CD1c-positive myeloid dendritic cell (primary cell): ENCODE results near the gene CFAP141.
"Not testable (repeated sequence)": the region's sequence is repeated elsewhere in the genome, so short reads cannot be mapped to it uniquely, and the experiment has no call there.

ENCODE experiments used
- DNase-seq: peaks from one replicate; pipeline ENCODE4 v3.0.0-alpha.2; 2016; ENCODE audit errors: extremely low spot score

CFAP141 gene

GRCh38 chr1:154208677-154209388 is 2.7 kb upstream of the CFAP141 start:
- no peak for DNase-seq

DNA sequence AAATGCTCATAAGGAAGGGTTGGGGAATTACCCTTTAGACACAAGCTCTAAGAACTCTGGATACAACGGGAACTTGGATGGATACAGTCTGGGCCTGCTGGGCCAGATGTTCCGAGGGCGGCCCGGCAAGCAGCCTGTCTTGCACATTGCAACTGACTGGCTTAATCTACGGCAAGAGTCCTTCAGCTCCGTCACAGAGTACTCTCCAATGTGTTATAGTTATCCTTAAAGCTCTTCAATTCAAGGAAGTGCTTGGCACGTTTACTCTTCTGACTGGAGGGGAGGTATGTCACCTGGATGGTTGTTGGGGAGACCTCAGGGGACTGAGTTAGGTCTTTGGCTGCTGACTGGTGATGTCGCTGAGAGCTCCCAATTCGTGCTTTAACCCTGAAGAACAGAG is 1.1 kb upstream of the CFAP141 start:
- no peak for DNase-seq

DNA sequence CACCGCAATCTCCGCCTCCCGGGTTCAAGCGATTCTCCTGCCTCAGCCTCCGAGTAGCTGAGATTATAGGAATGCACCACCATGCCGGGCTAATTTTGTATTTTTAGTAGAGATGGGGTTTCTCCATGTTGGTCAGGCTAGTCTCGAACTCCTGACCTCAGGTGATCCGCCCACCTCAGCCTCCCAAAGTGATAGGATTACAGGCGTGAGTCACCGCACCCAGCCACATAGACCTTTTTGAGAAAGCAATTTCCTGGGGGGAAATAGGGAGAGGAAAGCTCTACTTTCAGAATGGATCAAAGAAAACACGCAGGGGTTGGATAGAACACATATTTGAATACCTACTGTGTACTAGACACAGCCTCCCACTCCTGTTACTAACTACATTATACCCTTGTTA is 355 bp downstream of the CFAP141 start:
- DNase-seq = not testable (repeated sequence)

DNA sequence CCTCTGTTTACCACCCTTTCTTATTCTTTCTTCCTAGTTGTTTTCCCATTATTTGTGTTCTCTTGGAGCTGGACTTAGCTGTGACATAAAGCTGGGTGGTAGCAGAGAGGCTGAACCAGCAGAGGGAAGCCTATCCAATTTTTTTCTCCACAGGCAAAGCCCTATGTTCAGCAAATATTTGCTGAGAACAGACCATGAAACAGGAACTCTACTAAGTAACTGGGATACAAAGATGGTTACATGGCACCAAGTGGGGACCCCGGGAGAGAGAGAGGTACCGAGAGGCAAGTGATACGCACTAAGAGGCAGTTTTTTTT is 6.6 kb downstream of the CFAP141 start:
- DNase-seq = no peak

DNA sequence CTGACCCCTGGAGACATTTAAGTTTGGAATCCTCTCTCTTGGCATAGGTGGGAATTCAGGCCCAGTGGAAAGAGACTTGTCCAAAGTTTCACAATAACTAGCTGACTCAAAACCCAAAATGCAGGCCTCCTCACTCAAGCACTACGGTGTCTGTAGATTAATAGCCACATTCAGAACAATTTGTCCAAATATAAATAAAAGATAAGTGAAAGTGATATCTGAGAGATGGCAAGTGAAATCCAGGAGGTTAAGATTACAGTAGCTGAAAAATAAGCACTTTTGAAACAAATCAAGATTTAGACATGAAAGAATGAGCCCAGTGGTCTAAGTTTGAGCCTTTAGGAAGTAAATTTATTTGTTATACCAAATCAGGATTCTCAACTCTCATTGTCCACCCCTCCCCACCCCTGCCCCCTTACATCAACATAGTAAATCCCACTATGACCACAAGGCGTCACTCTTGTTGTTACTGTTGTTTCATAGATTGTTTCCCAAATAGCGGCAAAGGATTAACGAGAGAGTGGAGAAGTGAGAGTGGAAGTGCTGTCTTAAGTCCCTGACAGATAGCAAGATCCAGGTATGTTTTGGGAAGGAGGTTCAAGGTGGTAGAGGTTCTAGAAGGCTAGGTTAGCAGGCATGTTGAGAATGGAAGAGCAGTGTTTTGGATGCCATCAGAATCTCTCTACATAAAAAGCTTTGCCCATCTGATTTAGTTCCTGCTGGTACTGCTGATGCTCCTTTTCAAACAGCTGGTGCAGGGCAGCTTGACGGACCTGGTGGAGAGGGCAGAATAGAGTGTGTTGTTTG is 7.2 kb downstream of the CFAP141 start:
- peak; percentile 70 for DNase-seq

- no peak for DNase-seq
These were observed 12.3 kb downstream of the CFAP141 start for GRCh38 chr1:154193821-154194220.

DNA sequence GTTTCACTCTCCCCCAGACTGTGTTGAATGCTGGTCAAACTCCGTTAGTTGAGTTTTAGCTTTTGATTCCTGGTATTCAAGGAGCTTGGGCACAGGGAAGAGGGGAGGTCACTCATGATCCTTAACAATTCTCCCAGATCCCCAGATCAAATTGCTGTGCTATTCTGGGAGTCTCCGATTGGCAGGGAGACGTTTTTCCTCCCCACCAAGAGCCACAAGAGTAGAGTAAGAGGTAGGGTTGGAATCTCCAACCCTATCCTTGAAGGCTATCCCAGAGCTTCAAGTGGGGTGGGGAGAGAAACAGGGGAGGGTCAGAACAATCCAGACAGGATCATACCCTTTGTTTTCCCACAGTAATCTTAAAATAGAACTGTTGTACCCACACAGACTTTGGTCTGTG is 13.7 kb downstream of the CFAP141 start:
- no peak for DNase-seq

DNA sequence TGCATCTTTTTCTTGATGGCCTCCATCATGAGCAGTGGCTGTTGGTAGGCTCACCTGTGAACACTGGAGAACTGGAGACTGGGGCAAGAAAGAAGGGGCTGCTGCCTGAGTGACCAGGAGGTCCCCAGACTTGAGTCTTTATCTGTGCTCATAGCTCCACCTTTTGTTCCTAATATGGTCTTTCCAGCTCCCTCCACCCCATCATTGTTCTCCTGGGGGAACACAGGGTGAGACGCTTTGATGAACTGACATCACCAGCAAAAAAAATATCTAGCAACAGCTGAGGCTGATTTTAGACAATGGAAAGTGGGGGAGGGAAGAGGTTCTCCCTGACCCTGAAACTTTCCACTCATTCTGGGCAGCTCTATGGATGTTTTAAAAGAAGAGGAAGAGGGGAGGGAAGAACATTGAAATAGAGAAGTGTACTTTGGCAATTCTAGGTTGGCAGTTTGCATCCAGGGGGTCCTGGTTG is 14.1 kb downstream of the CFAP141 start, which contains the start of gene TPM3:
TSS of gene TPM3 (minus strand) at position 111 of the 472 bp plus-strand sequence. CDS start at position 29, 82 bp downstream.
- DNase-seq = peak; percentile 35

GRCh38 chr1:154190550-154190949 is 15.6 kb downstream of the CFAP141 start:
- no peak for DNase-seq

DNA sequence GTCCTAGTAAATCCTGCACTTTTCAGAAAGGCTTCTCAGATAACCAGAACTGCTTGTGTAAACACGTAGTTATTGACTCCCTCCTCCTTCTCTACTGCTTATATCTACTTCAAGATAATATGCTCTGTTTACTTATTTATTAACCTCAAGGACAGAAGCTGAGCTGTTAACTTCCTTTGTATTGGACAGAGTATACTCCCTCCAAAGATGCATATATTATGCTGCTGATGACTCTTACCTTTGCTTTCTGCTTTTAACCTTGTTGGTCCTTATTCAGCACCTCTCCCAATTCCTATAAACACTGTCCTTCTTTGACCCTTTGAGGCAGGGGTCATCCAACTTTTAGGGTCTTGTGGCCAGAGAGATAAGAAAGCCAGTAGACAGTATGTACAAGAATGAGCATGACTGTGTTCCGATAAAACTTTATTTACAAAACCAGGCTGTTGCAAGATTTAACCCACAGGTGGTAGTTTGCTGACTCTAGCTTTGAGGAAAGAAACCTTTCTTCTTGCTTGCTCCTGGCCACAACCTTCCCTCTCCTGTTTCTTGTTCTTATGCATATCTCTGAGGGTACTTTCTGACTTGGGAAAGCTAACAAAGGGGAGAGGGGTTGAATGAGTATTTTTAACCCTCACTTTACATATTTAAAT is 19.2 kb downstream of the CFAP141 start:
- DNase-seq = no peak

- peak; percentile 69 for DNase-seq
These were observed 20.0 kb downstream of the CFAP141 start for GRCh38 chr1:154186177-154186576.

GRCh38 chr1:154183046-154183915 is 22.9 kb downstream of the CFAP141 start:
- peak; percentile 97 for DNase-seq

GRCh38 chr1:154182344-154183045 is 23.6 kb downstream of the CFAP141 start:
- peak; percentile 96 for DNase-seq

GRCh38 chr1:154181944-154182343 is 24.2 kb downstream of the CFAP141 start:
- no peak for DNase-seq

GRCh38 chr1:154179946-154180687 is 26.0 kb downstream of the CFAP141 start:
- DNase-seq = peak; percentile 85

GRCh38 chr1:154178911-154179811 is 27.0 kb downstream of the CFAP141 start:
- no peak for DNase-seq

DNA sequence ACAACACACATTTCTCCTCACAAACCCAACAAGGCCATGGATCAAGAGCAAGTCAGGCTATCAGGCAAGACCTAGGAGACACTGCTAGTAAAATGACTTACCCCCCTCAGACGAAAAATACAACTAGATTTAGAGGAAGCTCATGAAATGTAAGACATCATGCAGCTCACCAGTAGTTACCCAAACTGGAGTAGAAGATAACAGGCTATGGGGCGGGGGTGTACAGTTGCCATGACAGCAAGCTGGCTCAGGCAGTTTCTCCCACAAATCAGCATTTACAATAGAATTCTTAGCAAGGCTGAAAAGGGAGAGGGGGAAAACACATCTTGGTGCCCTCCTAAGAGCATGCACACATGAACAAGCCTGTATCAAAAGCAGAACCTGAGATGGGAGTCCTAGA is 28.1 kb downstream of the CFAP141 start:
- peak; percentile 64 for DNase-seq

DNA sequence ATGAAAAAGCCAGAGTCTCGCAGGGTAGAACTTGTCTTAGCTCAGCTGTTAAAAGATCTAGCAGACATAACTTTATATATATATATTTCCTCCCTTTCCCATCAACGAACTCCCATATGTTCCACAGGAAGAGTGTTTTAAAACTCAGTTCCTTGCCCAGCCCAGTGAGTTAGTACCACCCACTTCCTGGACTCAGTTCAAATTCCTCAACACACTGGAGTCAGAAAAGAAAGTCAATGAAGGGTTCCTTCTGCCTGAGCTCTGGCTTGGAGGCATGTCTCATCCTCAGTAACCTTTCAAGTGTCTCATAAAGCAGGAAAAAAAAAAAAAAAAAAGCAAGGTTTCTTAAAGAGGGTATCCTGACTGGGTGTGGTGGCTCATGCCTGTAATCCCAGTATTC is 29.8 kb downstream of the CFAP141 start:
- peak; percentile 41 for DNase-seq

- DNase-seq = no peak
These were observed 31.5 kb downstream of the CFAP141 start for GRCh38 chr1:154174654-154175053.
